CD4-positive, CD25-positive, alpha-beta regulatory T cell (primary cell): ENCODE results near the gene BDH1. TPM values are rescaled to one million over a fixed set of nuclear protein-coding genes. Genes with fewer than 3 reads are reported as not detected.
A peak's percentile ranks its signal among the peaks of the same experiment; 100 is the strongest.

ENCODE experiments used
- ATAC-seq, 2 donors: fragments of 150-1000 bp; cut with Tn5 transposase; one replicate each; pipeline ENCODE4 v1.10.0; 2021; ENCODE audit warnings: low read depth in 2 of 2, moderate number of reproducible peaks in 2 of 2, moderate library complexity in 1 of 2
- DNase-seq, 3 donors: peaks; one replicate each; pipeline versions ENCODE4 v3.0.0 to v3.0.0-alpha.2; 2012 to 2022; ENCODE audit warnings: mixed read lengths in 1 of 3
- H3K27ac ChIP-seq: one replicate; pipeline ENCODE4 v1.7.0; 2013; ENCODE audit warnings: mild to moderate bottlenecking, low read length; ENCODE audit not compliant: insufficient read depth, poor library complexity, severe bottlenecking
- H3K27me3 ChIP-seq: one replicate; pipeline ENCODE4 v1.7.0; 2013; ENCODE audit warnings: low read length; ENCODE audit not compliant: control insufficient read depth, insufficient read depth
- H3K36me3 ChIP-seq: one replicate; pipeline ENCODE4 v1.7.0; 2013; ENCODE audit warnings: mild to moderate bottlenecking, low read length, moderate library complexity; ENCODE audit not compliant: control insufficient read depth, insufficient read depth
- H3K4me1 ChIP-seq: 2 replicates; pipeline ENCODE4 v1.7.0; 2013; ENCODE audit warnings: mild to moderate bottlenecking, low read length; ENCODE audit not compliant: insufficient read depth, control insufficient read depth, poor library complexity, severe bottlenecking
- H3K4me3 ChIP-seq: one replicate; pipeline ENCODE4 v1.7.0; 2013; ENCODE audit warnings: low read depth, mild to moderate bottlenecking, low read length, moderate library complexity
- H3K9me3 ChIP-seq, 2 experiments: 1 replicate in 1 of 2; 2 replicates in 1 of 2; pipeline ENCODE4 v1.7.0; 2013; ENCODE audit warnings: low read length in 2 of 2, mild to moderate bottlenecking in 1 of 2, moderate library complexity in 1 of 2; ENCODE audit not compliant: control insufficient read depth in 2 of 2
- H3K27ac Mint-ChIP-seq, 3 donors: one replicate each; pipeline ENCODE4 v1.8.0; 2020 to 2022; ENCODE audit warnings: mild to moderate bottlenecking in 3 of 3, mixed read lengths in 3 of 3, moderate library complexity in 2 of 3
- H3K27me3 Mint-ChIP-seq: one replicate; pipeline ENCODE4 v1.8.0; 2022; ENCODE audit warnings: mild to moderate bottlenecking, mixed read lengths
- H3K36me3 Mint-ChIP-seq: one replicate; pipeline ENCODE4 v1.8.0; 2020; ENCODE audit warnings: mixed read lengths
- H3K4me1 Mint-ChIP-seq, 4 donors: one replicate each; pipeline ENCODE4 v1.8.0; 2020 to 2022; ENCODE audit warnings: mixed read lengths in 4 of 4, mild to moderate bottlenecking in 1 of 4
- H3K4me3 Mint-ChIP-seq, 4 donors: one replicate each; pipeline ENCODE4 v1.8.0; 2020 to 2022; ENCODE audit warnings: mild to moderate bottlenecking in 4 of 4, mixed read lengths in 4 of 4, moderate library complexity in 3 of 4
- H3K9me3 Mint-ChIP-seq, 7 donors: one replicate each; pipeline ENCODE4 v1.8.0; 2020 to 2022; ENCODE audit warnings: mixed read lengths in 7 of 7, mild to moderate bottlenecking in 3 of 7, moderate library complexity in 2 of 7
- polyA plus RNA-seq, 4 donors: library from polyadenylated mRNA; unstranded; fragments of 300-500 nt; fragmentation: Illumina TruSeq; gene quantifications; one replicate each; pipeline ENCODE4 v1.2.3, GENCODE V29; 2021
- total RNA-seq: library from RNA; stranded (reverse); gene quantifications from one replicate; pipeline ENCODE4 v1.2.3, GENCODE V29; 2022

The BDH1 gene
- total and polyA plus RNA-seq, 5 donors from 2014 or later: 13.5 to 29.8 (median 20.3) TPM

- H3K4me3 ChIP-seq: no peak overlapping the region
- no peak overlapping the region for H3K4me3 Mint-ChIP-seq
- DNase-seq: no peak
Measured at GRCh38 chr3:197495999-197496745, 59.6 kb downstream of the BDH1 start.

GRCh38 chr3:197495499-197495898 lies 60.3 kb downstream of the BDH1 start:
- no peak overlapping the region for H3K4me3 Mint-ChIP-seq
- H3K27ac Mint-ChIP-seq: peak overlapping the region in 1 of 3 donors; percentile 12
- Histone ChIP-seq H3K27me3 (no peaks in the 10 kb centered on the region), H3K4me3 (no peak overlapping the region), H3K36me3 (no peaks in the 10 kb centered on the region), H3K4me1 (no peaks in the 10 kb centered on the region), H3K27ac (no peak overlapping the region), H3K9me3 (no peaks in the 10 kb centered on the region)
- peaks cover 0 to 2% (median 0%) of the 10 kb centered on the region in 7 donors for H3K9me3 Mint-ChIP-seq
- H3K4me1 Mint-ChIP-seq: no peaks in the 10 kb centered on the region
- no peak for ATAC-seq
- DNase-seq: no peak
- peaks cover 12% of the 10 kb centered on the region for H3K27me3 Mint-ChIP-seq
- H3K36me3 Mint-ChIP-seq: no peaks in the 10 kb centered on the region

More at GRCh38 chr3:197495999-197496745, 59.6 kb downstream of the BDH1 start:
- Histone ChIP-seq H3K27ac (no peak overlapping the region), H3K27me3 (no peaks in the 10 kb centered on the region), H3K36me3 (no peaks in the 10 kb centered on the region), H3K4me1 (no peaks in the 10 kb centered on the region), H3K9me3 (no peaks in the 10 kb centered on the region)
- Mint-ChIP-seq H3K27me3 (peaks cover 12% of the 10 kb centered on the region), H3K9me3 (peaks cover 0 to 2% (median 0%) of the 10 kb centered on the region in 7 donors), H3K27ac (no peak overlapping the region), H3K4me1 (no peaks in the 10 kb centered on the region), H3K36me3 (no peaks in the 10 kb centered on the region)
- ATAC-seq: no peak

- H3K4me3 ChIP-seq: no peak overlapping the region
- H3K27ac Mint-ChIP-seq: peak overlapping the region in 1 of 3 donors; percentile 12
Measured at GRCh38 chr3:197495059-197495455, 60.7 kb downstream of the BDH1 start.

GRCh38 chr3:197494366-197495058 lies 61.3 kb downstream of the BDH1 start:
- ATAC-seq: no peak
- Histone ChIP-seq H3K9me3 (no peaks in the 10 kb centered on the region), H3K4me3 (no peak overlapping the region), H3K27me3 (no peaks in the 10 kb centered on the region), H3K27ac (no peak overlapping the region), H3K36me3 (no peaks in the 10 kb centered on the region), H3K4me1 (no peaks in the 10 kb centered on the region)
- DNase-seq: no peak
- H3K27me3 Mint-ChIP-seq: peaks cover 12% of the 10 kb centered on the region
- H3K4me3 Mint-ChIP-seq: no peak overlapping the region
- H3K27ac Mint-ChIP-seq: no peak overlapping the region
- H3K9me3 Mint-ChIP-seq: peaks cover 0 to 2% (median 0%) of the 10 kb centered on the region in 7 donors
- no peaks in the 10 kb centered on the region for H3K4me1 Mint-ChIP-seq
- no peaks in the 10 kb centered on the region for H3K36me3 Mint-ChIP-seq

More at GRCh38 chr3:197495059-197495455, 60.7 kb downstream of the BDH1 start:
- no peaks in the 10 kb centered on the region for H3K4me1 Mint-ChIP-seq
- Histone ChIP-seq H3K9me3 (no peaks in the 10 kb centered on the region), H3K27me3 (no peaks in the 10 kb centered on the region), H3K36me3 (no peaks in the 10 kb centered on the region), H3K4me1 (no peaks in the 10 kb centered on the region), H3K27ac (no peak overlapping the region)
- peaks cover 12% of the 10 kb centered on the region for H3K27me3 Mint-ChIP-seq
- no peaks in the 10 kb centered on the region for H3K36me3 Mint-ChIP-seq
- H3K4me3 Mint-ChIP-seq: no peak overlapping the region
- no peak for ATAC-seq
- no peak for DNase-seq
- peaks cover 0 to 2% (median 0%) of the 10 kb centered on the region in 7 donors for H3K9me3 Mint-ChIP-seq

- no peaks in the 10 kb centered on the region for H3K4me1 ChIP-seq
- H3K36me3 Mint-ChIP-seq: no peaks in the 10 kb centered on the region
- H3K9me3 ChIP-seq: no peaks in the 10 kb centered on the region
- no peaks in the 10 kb centered on the region for H3K4me1 Mint-ChIP-seq
- no peak for ATAC-seq
- H3K27me3 ChIP-seq: no peaks in the 10 kb centered on the region
- H3K4me3 ChIP-seq: no peak overlapping the region
- peaks cover 0 to 2% (median 0%) of the 10 kb centered on the region in 7 donors for H3K9me3 Mint-ChIP-seq
- DNase-seq: no peak
- H3K27me3 Mint-ChIP-seq: peaks cover 12% of the 10 kb centered on the region
- H3K27ac ChIP-seq: no peak overlapping the region
- no peak overlapping the region for H3K27ac Mint-ChIP-seq
- H3K36me3 ChIP-seq: no peaks in the 10 kb centered on the region
- no peak overlapping the region for H3K4me3 Mint-ChIP-seq
Measured at GRCh38 chr3:197493049-197493448, 62.7 kb downstream of the BDH1 start.

GRCh38 chr3:197491923-197492664 lies 63.7 kb downstream of the BDH1 start:
- Mint-ChIP-seq H3K9me3 (peaks cover 0 to 2% (median 0%) of the 10 kb centered on the region in 7 donors), H3K4me1 (no peaks in the 10 kb centered on the region), H3K27ac (no peak overlapping the region), H3K36me3 (no peaks in the 10 kb centered on the region), H3K27me3 (peaks cover 12% of the 10 kb centered on the region), H3K4me3 (no peak overlapping the region)
- no peak overlapping the region for H3K4me3 ChIP-seq
- no peaks in the 10 kb centered on the region for H3K27me3 ChIP-seq
- no peaks in the 10 kb centered on the region for H3K36me3 ChIP-seq
- no peaks in the 10 kb centered on the region for H3K9me3 ChIP-seq
- DNase-seq (no peak), ATAC-seq (no peak)
- no peaks in the 10 kb centered on the region for H3K4me1 ChIP-seq
- no peak overlapping the region for H3K27ac ChIP-seq

- Histone ChIP-seq H3K4me3 (no peak overlapping the region), H3K36me3 (no peaks in the 10 kb centered on the region), H3K27ac (no peak overlapping the region), H3K4me1 (no peaks in the 10 kb centered on the region), H3K27me3 (no peaks in the 10 kb centered on the region), H3K9me3 (no peaks in the 10 kb centered on the region)
- DNase-seq (no peak), ATAC-seq (no peak)
- Mint-ChIP-seq H3K9me3 (peaks cover 0 to 2% (median 0%) of the 10 kb centered on the region in 7 donors), H3K36me3 (no peaks in the 10 kb centered on the region), H3K27me3 (peaks cover 12% of the 10 kb centered on the region), H3K27ac (no peak overlapping the region), H3K4me3 (no peak overlapping the region), H3K4me1 (no peaks in the 10 kb centered on the region)
Measured at GRCh38 chr3:197491478-197491877, 64.3 kb downstream of the BDH1 start.
